ENCODE measurements around the gene GJD2. TPM values are rescaled to one million over a fixed set of nuclear protein-coding genes. Genes with fewer than 3 reads are reported as not detected.

The GJD2 gene
- total RNA-seq, 4 donors from 2014 or later: not detected

GRCh38 chr15:34719695-34720094, 35.1 kb downstream of the GJD2 start:
- WGBS, 2 donors: 67 to 77% methylated on average over 2 of the region's 2 CpGs
- Histone ChIP-seq H3K27ac (no peak overlapping the region), H3K36me3 (no peaks in the 10 kb centered on the region), H3K4me1 (peaks cover 6% of the 10 kb centered on the region in 2 donors), H3K4me3 (replicated peaks in 1 of 3) (no peak overlapping the region), H3K9me3 (no peaks in the 10 kb centered on the region), H3K27me3 (peaks cover 3% of the 10 kb centered on the region)
- TF ChIP-seq CTCF (IDR thresholded peaks at IDR 0.05): no peak
- TF ChIP-seq POLR2A (IDR thresholded peaks at IDR 0.05): no peak
- intact Hi-C loops (cut with DNase I): no loop called here
- no peak for DNase-seq

- TF ChIP-seq POLR2A (IDR thresholded peaks at IDR 0.05) (no peak), CTCF (IDR thresholded peaks at IDR 0.05) (no peak)
- 89 to 96% methylated on average over 1 of the region's 1 CpG for WGBS, 2 donors
- Histone ChIP-seq H3K36me3 (no peaks in the 10 kb centered on the region), H3K27ac (no peak overlapping the region), H3K4me1 (peaks cover 6% of the 10 kb centered on the region in 2 donors), H3K27me3 (peaks cover 3% of the 10 kb centered on the region), H3K9me3 (no peaks in the 10 kb centered on the region), H3K4me3 (replicated peaks in 1 of 3) (no peak overlapping the region)
- intact Hi-C loops (cut with DNase I): no loop called here
- DNase-seq: no peak
Observed at GRCh38 chr15:34718681-34719665, 35.8 kb downstream of the GJD2 start.

GRCh38 chr15:34717729-34718128, 37.1 kb downstream of the GJD2 start:
- peaks cover 3% of the 10 kb centered on the region for H3K27me3 ChIP-seq
- peaks cover 6% of the 10 kb centered on the region in 2 donors for H3K4me1 ChIP-seq
- DNase-seq: no peak
- no peak for TF ChIP-seq CTCF (IDR thresholded peaks at IDR 0.05)
- no peak for TF ChIP-seq POLR2A (IDR thresholded peaks at IDR 0.05)
- H3K36me3 ChIP-seq: no peaks in the 10 kb centered on the region
- H3K4me3 ChIP-seq (replicated peaks in 1 of 3): no peak overlapping the region
- H3K9me3 ChIP-seq: no peaks in the 10 kb centered on the region
- WGBS, 2 donors: 61 to 77% methylated on average over 2 of the region's 2 CpGs
- intact Hi-C loops (cut with DNase I): no loop called here
- H3K27ac ChIP-seq: no peak overlapping the region

- TF ChIP-seq CTCF (IDR thresholded peaks at IDR 0.05) (no peak), POLR2A (IDR thresholded peaks at IDR 0.05) (no peak)
- Histone ChIP-seq H3K36me3 (no peaks in the 10 kb centered on the region), H3K4me3 (replicated peaks in 1 of 3) (no peak overlapping the region), H3K27ac (no peak overlapping the region), H3K9me3 (no peaks in the 10 kb centered on the region), H3K27me3 (no peaks in the 10 kb centered on the region), H3K4me1 (no peaks in the 10 kb centered on the region)
- no peak for DNase-seq
- intact Hi-C loops (cut with DNase I): no loop called here
- WGBS, 2 donors: 53 to 58% methylated on average over 9 of the region's 9 CpGs
Observed at GRCh38 chr15:34716111-34716510, 38.7 kb downstream of the GJD2 start.

- DNase-seq: no peak
- no peaks in the 10 kb centered on the region for H3K4me1 ChIP-seq
- 70 to 72% methylated on average over 5 of the region's 5 CpGs for WGBS, 2 donors
- H3K9me3 ChIP-seq: no peaks in the 10 kb centered on the region
- TF ChIP-seq CTCF (IDR thresholded peaks at IDR 0.05) (no peak), POLR2A (IDR thresholded peaks at IDR 0.05) (no peak)
- no peak overlapping the region for H3K4me3 ChIP-seq (replicated peaks in 1 of 3)
- H3K27me3 ChIP-seq: no peaks in the 10 kb centered on the region
- no peak overlapping the region for H3K27ac ChIP-seq
- intact Hi-C loops (cut with DNase I): no loop called here
- no peaks in the 10 kb centered on the region for H3K36me3 ChIP-seq
Observed at GRCh38 chr15:34714476-34715121, 40.2 kb downstream of the GJD2 start.
